ENCODE data around the gene LARP4.

DNA sequence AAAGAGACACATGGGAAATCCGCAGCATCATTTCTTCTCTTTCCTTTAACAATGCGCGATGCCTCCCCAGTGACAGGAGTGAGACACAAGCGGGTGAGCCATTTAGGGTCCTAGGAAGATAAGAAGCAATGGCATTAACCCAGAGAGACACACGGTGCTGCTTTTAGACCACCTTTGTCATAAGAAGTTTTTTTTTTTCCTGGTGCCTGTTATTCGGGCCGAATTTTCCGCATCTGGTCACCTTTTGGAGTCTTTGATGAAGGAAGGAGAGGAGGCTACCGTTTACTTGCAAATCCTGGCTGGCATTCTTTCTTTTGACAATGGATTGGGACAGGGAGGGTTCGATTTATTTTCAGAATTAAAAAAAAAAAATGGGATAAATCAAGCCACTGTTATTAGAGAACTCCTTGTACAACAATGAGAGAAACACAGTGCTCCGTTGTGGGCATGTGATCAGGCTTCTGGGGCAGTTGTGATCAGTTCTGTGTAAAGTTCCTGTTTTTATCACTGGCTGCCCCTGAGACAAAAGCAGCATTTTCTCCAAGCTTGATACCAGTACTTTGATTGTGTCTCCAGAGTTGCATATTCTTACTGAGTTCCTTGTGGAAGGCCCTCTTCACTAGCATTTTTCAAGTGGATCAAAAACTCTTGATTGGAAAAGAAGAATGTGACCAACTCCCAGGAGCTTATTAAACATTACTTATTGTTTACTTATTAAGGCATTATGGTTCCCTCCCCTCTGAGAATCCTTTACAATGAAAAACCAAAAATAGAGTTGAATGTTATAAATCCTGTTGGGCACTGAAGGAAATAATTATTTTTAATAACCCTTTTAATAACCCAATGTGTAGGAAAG lies 105.2 kb downstream of the LARP4 start:
- TF ChIP-seq, protein P1, sequence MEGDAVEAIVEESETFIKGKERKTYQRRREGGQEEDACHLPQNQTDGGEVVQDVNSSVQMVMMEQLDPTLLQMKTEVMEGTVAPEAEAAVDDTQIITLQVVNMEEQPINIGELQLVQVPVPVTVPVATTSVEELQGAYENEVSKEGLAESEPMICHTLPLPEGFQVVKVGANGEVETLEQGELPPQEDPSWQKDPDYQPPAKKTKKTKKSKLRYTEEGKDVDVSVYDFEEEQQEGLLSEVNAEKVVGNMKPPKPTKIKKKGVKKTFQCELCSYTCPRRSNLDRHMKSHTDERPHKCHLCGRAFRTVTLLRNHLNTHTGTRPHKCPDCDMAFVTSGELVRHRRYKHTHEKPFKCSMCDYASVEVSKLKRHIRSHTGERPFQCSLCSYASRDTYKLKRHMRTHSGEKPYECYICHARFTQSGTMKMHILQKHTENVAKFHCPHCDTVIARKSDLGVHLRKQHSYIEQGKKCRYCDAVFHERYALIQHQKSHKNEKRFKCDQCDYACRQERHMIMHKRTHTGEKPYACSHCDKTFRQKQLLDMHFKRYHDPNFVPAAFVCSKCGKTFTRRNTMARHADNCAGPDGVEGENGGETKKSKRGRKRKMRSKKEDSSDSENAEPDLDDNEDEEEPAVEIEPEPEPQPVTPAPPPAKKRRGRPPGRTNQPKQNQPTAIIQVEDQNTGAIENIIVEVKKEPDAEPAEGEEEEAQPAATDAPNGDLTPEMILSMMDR (IDR thresholded peaks at IDR 0.05), result no peak
- TF ChIP-seq POLR2A (IDR thresholded peaks at IDR 0.05), result no peak

Measured in right lobe of liver (tissue), 4 donors.